GM12892 (cell line): Measurements from ENCODE around the gene NMNAT1.
"Not testable (repeated sequence)": the region's sequence is repeated elsewhere in the genome, so short reads cannot be mapped to it uniquely, and the experiment has no call there.

ENCODE experiments used
- DNase-seq: peaks from one replicate; pipeline ENCODE4 v3.0.0; 2011; ENCODE audit not compliant: insufficient read length
- FAIRE-seq: peaks from 2 replicates; lab custom pipeline; 2011; peaks lifted over from hg19 to GRCh38; lab: Jason Lieb, UNC
- POLR2A ChIP-seq: IDR thresholded peaks from 2 replicates; pipeline ENCODE4 v1.6.1; 2011; ENCODE audit warnings: low read depth, low read length, control low read depth
- POLR2AphosphoS5 ChIP-seq: IDR thresholded peaks from 2 replicates; pipeline ENCODE4 v1.6.1; 2011; ENCODE audit warnings: low read depth, low read length, control low read depth
- TAF1 ChIP-seq: IDR thresholded peaks from 2 replicates; pipeline ENCODE4 v1.6.1; 2011; ENCODE audit warnings: low read depth, mild to moderate bottlenecking, control low read depth, low read length, borderline replicate concordance

The NMNAT1 gene

DNA sequence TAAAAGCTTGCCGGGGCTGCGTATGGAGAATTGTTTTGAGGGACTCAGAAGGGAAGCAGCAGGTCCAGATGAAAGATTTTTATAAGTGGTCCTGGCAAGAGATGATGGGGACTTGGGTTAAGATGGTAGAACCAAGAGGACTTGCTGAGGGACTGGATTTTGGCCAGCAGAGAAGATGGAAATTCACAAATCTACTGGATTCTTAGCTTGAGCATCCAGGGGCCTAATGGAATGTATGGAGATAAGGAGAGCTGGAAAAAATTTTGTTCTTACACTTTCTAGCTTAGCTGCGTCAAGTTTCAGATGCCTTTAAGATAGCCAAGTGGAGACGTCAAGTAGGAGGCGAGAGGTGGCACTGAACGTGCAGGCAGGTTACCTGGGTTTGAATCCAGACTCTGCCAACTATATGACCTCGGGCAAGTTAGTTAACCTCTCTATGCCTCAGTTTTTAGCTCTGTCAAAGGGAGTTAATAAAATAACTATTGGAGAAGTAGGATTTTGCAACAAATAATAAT is 50.3 kb downstream of the NMNAT1 start:
- TF ChIP-seq POLR2AphosphoS5 (no peak), TAF1 (no peak), POLR2A (no peak)
- FAIRE-seq (no peak), DNase-seq (no peak)

DNA sequence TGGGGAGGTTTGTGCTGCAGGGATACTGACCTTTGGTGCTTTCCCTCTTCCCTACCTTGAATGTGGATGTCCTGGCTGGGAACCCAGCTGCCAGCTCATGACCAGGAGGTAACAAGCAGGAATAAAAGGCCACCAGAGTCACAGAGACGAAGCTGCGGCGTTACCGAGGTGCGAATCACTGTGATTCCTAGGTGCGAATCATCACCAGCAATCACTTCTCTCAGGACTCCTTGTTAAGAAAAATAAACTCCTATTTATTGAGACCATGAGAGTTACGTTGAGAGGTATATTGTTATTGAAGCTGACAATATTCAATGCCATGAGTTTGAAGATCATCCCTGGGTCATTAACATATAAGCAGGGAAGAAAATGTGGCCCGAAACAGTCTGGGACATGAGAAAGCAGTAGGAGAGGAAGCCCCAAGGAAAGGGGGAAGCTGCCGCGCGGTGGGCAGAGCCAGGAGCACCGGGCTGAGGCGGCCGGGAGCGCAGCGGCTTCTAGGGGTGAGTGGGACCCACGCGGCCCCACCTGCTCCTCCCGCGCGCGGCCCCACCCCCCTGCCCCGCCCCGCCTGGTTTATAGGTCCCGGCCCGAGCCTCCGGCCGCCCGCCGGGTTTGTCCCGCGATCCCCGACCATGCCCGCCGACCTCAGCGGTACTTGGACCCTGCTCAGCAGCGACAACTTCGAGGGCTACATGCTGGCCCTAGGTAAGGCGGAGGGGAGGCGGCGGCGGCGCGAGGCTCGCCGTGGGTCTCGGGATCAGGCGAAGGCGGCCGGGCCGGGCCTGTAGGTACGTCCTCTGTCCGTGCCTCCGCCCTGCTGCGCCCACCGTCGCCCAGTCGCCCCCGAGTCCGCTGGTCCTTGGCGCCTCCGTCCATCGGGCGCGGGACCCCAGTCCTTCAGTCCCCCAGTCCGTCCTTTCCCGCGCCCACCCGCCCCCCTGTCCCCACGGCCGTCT is 53.6 kb downstream of the NMNAT1 start, which contains the start of gene RBP7:
Gene RBP7 (plus strand): TSS at position 605 of the 959 bp plus-strand sequence. CDS start 31 bp downstream, at position 636.
- DNase-seq (peak; percentile 38), FAIRE-seq (no peak)
- TF ChIP-seq POLR2AphosphoS5 (no peak), POLR2A (no peak), TAF1 (no peak)

DNA sequence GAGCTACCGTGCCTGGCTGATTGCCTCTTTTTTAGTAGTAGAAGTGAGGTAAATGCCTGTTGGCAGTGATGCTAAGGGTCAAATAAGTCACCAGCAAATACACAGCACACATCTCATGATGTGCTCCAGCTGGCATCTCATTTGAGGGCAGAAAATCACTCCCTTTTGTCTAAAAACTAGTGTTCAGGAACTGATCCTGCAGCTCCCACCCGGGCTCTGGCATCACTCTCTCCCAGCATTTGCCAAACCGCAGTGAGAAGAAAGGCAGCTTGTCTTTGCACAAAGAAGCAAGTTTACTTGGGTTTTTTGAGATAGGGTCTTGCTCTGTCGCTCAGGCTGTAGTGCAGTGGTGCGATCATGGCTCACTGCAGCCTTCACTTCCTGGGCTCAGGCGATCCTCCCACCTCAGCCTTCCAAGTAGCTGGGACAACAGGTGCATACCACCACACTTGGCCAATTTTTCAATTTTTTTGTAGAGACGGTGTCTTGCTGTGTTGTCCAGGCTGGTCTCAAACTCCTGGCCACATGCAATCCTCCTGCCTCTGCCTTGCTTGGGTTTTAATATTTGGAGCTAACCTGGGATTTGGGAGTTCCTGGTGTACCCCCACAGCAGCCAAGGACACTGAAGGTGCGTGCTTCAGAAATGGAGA is 57.9 kb downstream of the NMNAT1 start:
- TF ChIP-seq TAF1: no peak
- no peak for TF ChIP-seq POLR2AphosphoS5
- TF ChIP-seq POLR2A: no peak
- DNase-seq: no peak
- no peak for FAIRE-seq

DNA sequence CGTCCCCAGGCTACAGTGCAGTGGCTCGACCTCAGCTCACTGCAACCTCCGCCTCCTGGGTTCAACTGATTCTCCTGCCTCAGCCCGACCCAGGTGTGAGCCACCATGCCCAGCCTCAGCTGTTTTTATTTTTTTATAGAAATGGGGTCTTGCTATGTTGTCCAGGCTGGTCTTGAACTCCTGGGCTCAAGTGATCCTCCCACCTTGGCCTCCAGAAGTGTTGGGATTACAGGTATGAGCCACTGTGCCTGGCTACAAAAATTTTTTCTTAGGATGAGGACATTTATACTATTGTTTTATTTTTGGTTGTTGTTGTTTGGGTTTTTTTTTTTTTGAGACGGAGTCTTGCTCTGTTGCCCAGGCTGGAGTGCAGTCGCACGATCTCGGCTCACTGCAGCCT is 62.0 kb downstream of the NMNAT1 start:
- not testable (repeated sequence) for FAIRE-seq, DNase-seq

DNA sequence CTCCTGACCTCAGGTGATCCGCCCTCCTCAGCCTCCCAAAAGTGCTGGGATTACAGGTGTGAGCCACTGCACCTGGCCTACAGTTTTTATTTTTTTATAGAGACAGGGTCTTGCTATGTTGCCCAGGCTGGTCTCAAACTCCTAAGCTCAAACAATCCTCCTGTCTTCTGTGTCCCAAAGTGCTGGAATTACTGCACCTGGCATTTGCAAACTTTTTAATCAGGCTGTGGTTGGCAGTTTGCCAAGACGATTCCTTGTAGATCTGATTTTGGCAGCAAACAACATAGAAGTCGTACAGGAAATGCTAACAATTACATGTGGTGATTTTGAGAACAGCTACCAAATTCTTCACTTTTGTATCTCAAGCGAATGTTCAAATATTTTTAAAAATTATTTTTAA is 63.9 kb downstream of the NMNAT1 start:
- no peak for DNase-seq
- no peak for TF ChIP-seq TAF1
- TF ChIP-seq POLR2AphosphoS5: no peak
- TF ChIP-seq POLR2A: no peak
- FAIRE-seq: no peak

DNA sequence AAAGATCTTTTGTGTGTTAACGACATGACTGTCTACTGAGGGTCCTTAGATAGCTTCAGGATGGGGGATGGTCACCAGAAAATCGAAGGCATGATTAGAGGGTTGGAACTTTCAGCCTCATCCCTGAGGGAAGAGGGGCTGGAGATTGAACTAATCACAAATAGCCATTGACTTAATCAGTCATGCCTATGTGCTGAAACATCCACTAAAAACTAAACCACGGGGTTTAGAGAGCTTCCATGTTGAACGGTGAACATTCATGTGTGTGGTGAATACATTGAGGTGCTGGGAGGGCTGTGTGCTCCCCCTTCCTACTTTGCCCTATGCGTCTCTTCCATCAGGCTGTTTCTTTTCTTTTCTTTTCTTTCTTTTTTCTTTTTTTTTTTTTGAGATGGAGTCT is 70.7 kb downstream of the NMNAT1 start:
- FAIRE-seq (no peak), DNase-seq (no peak)
- TF ChIP-seq POLR2AphosphoS5: no peak
- TF ChIP-seq TAF1: no peak
- no peak for TF ChIP-seq POLR2A

DNA sequence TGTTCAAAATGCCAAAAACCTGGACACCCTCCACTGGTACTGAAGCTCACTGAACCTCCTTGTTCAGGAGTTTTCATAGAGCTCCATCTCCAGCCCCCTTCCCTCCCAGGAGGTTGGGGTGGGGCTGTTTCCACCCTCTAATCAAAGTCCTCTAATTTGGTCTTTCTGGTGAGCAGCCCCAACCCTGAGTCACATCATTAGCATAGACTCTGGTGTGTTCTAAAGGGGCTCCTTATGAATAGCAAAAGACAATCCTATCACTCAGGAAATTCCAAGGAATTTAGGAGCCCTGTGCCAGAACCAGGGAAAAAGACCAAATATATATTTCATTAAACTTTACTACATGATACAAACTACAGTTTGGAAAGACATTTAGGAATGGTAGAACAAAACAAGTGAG is 76.3 kb downstream of the NMNAT1 start:
- TF ChIP-seq POLR2AphosphoS5: no peak
- no peak for TF ChIP-seq POLR2A
- TF ChIP-seq TAF1: no peak
- DNase-seq (no peak), FAIRE-seq (no peak)

DNA sequence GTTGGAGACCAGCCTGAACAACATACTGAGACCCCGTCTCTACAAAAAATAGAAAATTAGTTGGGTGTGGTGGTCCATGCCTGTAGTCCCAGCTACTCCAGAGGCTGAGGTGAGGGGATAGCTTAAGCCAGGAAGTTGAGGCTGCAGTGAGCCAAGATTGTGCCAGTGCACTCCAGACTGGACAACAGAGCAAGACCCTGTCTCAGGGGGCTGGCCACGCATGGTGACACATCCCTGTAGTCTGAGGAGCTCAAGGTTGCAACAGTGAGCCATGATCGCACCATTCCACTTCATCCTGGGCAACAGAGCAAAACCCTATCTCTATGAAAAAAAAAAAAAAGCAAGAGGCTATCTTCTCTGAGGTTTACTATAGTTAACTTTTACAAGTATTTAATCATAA is 76.8 kb downstream of the NMNAT1 start:
- no peak for TF ChIP-seq TAF1
- no peak for TF ChIP-seq POLR2A
- FAIRE-seq: no peak
- DNase-seq: no peak

DNA sequence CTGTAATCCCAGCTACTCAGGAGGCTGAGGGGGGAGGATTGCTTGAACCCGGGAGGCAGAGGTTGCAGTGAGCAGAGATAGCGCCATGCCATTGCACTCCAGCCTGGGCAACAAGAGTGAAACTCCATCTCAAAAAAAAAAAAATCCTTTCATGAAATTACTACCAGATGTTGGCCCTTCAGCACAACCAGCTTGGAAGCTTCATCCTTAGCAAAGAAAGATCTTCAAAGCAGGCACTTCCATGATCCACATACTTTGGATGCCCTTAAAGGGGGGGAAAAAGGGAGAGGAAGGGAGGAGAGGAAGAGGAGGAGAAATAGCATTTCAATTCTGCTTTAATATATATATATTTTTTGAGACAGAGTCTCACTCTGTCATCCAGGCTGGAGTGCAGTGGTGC is 77.4 kb downstream of the NMNAT1 start:
- not testable (repeated sequence) for FAIRE-seq, DNase-seq

DNA sequence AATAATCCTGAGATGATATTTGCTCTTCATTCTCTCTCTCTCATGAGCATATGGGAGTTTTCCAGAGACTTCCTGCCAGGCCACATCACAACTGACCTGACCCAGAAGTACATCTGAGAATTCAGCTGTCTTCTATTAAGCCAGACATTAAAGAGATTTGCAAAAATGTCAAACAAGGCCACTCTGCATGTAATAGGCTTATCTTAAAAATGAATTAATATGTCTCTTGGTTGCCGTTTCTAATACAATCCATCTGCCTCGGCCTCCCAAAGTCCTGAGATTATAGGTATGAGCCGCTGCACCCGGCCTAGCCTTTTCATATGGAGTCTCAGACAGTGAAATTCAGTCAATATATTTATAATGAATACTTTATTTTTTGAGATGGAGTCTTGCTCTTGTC is 78.7 kb downstream of the NMNAT1 start:
- not testable (repeated sequence) for DNase-seq, FAIRE-seq

DNA sequence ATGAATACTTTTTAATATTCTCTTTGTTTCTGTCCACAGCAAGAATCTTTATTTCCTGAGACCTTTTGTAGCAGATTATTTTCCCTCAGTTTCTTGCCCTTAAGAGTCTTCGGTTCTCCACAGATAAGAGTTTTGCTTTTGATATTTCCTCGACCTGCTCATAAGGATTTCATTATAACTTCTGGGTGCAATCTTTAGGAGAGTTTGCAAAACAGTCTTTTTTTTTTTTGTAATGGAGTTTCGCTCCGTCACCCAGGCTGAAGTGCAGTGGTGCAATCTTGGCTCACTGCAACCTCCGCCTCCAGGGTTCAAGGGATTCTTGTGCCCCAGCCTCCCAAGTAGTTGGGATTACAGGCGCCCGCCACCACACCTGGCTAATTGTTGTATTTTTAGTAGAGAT is 79.4 kb downstream of the NMNAT1 start:
- DNase-seq (no peak), FAIRE-seq (no peak)
- TF ChIP-seq POLR2AphosphoS5: no peak
- TF ChIP-seq POLR2A: no peak
- no peak for TF ChIP-seq TAF1

DNA sequence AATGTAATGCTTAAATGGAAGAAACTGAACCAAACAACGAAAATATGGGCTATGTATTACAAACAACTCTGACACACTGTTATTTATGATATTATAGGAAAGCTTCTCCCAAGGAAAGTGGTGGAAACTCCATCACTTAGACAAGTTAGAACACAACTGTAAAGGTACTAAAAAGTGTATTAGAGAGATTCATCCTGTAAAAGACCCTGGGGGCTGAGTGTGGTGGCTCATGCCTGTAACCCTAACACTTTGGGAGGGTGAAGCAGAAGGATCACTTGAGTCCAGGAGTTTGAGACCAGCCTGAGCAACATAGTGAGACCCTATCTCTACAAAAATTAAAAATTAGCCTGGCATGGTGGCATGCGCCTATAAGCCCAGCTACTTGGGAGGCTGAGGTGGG is 82.1 kb downstream of the NMNAT1 start:
- DNase-seq (no peak), FAIRE-seq (no peak)
- TF ChIP-seq POLR2A: no peak
- no peak for TF ChIP-seq POLR2AphosphoS5
- TF ChIP-seq TAF1: no peak
